ENCODE results near the gene ZNF346. TPM values are rescaled to one million over a fixed set of nuclear protein-coding genes. Genes with fewer than 3 reads are reported as not detected.
"Not testable (repeated sequence)": the region's sequence is repeated elsewhere in the genome, so short reads cannot be mapped to it uniquely, and the experiment has no call there.

Gene ZNF346
- total RNA-seq, 1 donor from 2014 or later, result 13.9 TPM

GRCh38 chr5:177045631-177046030, 23.1 kb downstream of the ZNF346 start:
- Histone ChIP-seq H3K4me3 (no peak overlapping the region), H3K36me3 (peaks cover 79% of the 10 kb centered on the region), H3K27ac (no peak overlapping the region), H3K9me3 (no peaks in the 10 kb centered on the region), H3K4me1 (no peaks in the 10 kb centered on the region), H3K27me3 (ENCODE audit: low read depth) (no peaks in the 10 kb centered on the region)
- no peak for TF ChIP-seq CTCF (IDR thresholded peaks at IDR 0.05)
- ATAC-seq (no peak), DNase-seq (no peak)
- intact Hi-C loops (cut with DNase I), result no loop called here

- H3K4me1 ChIP-seq; H3K27me3 ChIP-seq (ENCODE audit: low read depth); H3K4me3 ChIP-seq; intact Hi-C loops (cut with DNase I); ATAC-seq; DNase-seq; H3K9me3 ChIP-seq; H3K27ac ChIP-seq: not testable (repeated sequence)
- H3K36me3 ChIP-seq, result peaks cover 82% of the 10 kb centered on the region
Measured at GRCh38 chr5:177048531-177048930, 26.0 kb downstream of the ZNF346 start.

GRCh38 chr5:177049285-177049684, 26.8 kb downstream of the ZNF346 start:
- no peak for TF ChIP-seq CTCF (IDR thresholded peaks at IDR 0.05)
- DNase-seq (no peak), ATAC-seq (no peak)
- Histone ChIP-seq H3K9me3 (no peaks in the 10 kb centered on the region), H3K27me3 (ENCODE audit: low read depth) (no peaks in the 10 kb centered on the region), H3K4me3 (no peak overlapping the region), H3K4me1 (no peaks in the 10 kb centered on the region), H3K27ac (no peak overlapping the region), H3K36me3 (peaks cover 85% of the 10 kb centered on the region)
- intact Hi-C loops (cut with DNase I), result no loop called here

GRCh38 chr5:177064500-177065277, 42.2 kb downstream of the ZNF346 start:
- intact Hi-C loops (cut with DNase I), result no loop called here
- DNase-seq (no peak), ATAC-seq (no peak)
- TF ChIP-seq CTCF (IDR thresholded peaks at IDR 0.05), result no peak
- no peaks in the 10 kb centered on the region for H3K27me3 ChIP-seq (ENCODE audit: low read depth)
- peaks cover 50% of the 10 kb centered on the region for H3K36me3 ChIP-seq
- H3K4me1 ChIP-seq, result no peaks in the 10 kb centered on the region
- H3K27ac ChIP-seq, result no peak overlapping the region
- no peak overlapping the region for H3K4me3 ChIP-seq
- no peaks in the 10 kb centered on the region for H3K9me3 ChIP-seq

GRCh38 chr5:177065491-177065890, 43.0 kb downstream of the ZNF346 start:
- no peak for TF ChIP-seq CTCF (IDR thresholded peaks at IDR 0.05)
- Histone ChIP-seq H3K27me3 (ENCODE audit: low read depth) (no peaks in the 10 kb centered on the region), H3K4me1 (no peaks in the 10 kb centered on the region), H3K27ac (no peak overlapping the region), H3K9me3 (no peaks in the 10 kb centered on the region), H3K4me3 (no peak overlapping the region), H3K36me3 (peaks cover 50% of the 10 kb centered on the region)
- no peak for ATAC-seq
- no peak for DNase-seq
- intact Hi-C loops (cut with DNase I), result no loop called here

GRCh38 chr5:177066224-177066623, 43.7 kb downstream of the ZNF346 start:
- intact Hi-C loops (cut with DNase I), result no loop called here

More at GRCh38 chr5:177066224-177066623, 43.7 kb downstream of the ZNF346 start:
- Histone ChIP-seq H3K36me3 (peaks cover 50% of the 10 kb centered on the region), H3K9me3 (no peaks in the 10 kb centered on the region), H3K4me1 (no peaks in the 10 kb centered on the region), H3K4me3 (no peak overlapping the region), H3K27me3 (ENCODE audit: low read depth) (no peaks in the 10 kb centered on the region), H3K27ac (no peak overlapping the region)
- TF ChIP-seq CTCF (IDR thresholded peaks at IDR 0.05), result no peak
- DNase-seq (no peak), ATAC-seq (no peak)
